HS-5 (cell line): ENCODE data around the gene RND3.

Source experiments
- DNase-seq: peaks from one replicate; pipeline ENCODE4 v3.0.0-alpha.2; 2012; ENCODE audit warnings: low read depth

The RND3 gene

GRCh38 chr2:150491943-150492342, 4.5 kb upstream of the RND3 start:
- DNase-seq, result no peak

GRCh38 chr2:150491430-150491829, 4.0 kb upstream of the RND3 start:
- no peak for DNase-seq

DNA sequence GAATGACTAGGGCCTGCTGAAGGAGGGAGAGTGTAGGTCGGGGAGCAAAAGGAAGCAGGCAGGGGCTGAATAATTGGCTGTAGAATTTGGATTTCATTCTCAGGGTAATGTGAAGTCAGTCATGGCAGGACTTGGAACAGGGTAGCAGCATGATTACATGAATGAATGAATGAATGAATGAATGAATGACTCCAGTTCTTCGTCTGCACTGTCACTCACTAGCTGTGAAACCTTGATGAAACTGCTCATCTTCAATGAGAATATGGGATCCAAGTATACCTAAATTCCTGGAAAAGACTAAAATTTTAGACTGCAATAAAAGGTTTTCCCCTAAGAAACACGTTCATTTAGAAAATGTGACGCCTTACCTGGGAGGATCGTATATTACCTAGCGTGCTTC, 3.0 kb upstream of the RND3 start:
- DNase-seq, result no peak

DNA sequence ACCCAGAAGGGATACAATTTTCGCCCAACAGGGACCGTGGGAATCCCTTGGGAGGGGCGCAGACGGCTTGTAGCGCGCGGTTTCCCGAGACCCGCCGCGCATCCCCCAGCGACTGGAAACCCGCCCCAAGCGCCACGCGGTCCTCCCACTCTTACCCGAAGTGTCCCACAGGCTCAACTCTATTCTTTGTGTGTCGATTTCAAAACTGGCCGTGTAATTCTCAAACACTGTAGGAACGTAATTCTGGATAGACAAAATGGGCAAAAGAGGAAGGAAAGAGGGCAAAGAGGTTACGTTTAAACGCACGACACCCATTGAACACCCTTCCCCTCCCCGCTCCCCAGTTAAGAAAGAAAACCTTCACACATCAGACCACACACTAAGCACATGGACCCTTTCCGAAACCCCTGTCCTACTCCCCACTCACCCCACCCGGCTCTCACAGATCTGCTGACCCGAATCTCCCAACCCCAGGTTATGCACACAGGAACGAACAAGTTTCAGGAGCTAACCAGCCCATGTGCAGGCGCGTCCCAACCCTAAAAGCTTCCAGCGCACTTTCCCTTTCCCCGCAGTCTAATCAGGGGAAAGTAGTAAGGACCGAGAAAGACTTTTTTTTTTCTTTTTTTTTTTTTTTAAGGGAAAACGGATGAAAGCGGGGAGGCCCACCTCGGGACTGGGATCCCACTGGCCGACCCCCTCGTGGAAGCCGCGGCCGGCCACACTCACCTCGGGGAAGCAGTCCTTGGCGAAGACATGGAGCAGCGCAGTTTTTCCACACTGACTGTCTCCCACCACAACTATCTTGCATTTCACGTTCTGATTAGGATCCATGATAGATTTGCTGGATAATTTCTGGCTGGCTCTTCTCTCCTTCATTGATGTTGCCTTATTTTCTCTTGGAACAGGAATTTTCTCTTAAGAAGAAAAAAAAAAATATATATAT, 655 bp downstream of the RND3 start:
- no peak for DNase-seq

- no peak for DNase-seq
These were observed 1.5 kb downstream of the RND3 start for GRCh38 chr2:150485871-150486538.

DNA sequence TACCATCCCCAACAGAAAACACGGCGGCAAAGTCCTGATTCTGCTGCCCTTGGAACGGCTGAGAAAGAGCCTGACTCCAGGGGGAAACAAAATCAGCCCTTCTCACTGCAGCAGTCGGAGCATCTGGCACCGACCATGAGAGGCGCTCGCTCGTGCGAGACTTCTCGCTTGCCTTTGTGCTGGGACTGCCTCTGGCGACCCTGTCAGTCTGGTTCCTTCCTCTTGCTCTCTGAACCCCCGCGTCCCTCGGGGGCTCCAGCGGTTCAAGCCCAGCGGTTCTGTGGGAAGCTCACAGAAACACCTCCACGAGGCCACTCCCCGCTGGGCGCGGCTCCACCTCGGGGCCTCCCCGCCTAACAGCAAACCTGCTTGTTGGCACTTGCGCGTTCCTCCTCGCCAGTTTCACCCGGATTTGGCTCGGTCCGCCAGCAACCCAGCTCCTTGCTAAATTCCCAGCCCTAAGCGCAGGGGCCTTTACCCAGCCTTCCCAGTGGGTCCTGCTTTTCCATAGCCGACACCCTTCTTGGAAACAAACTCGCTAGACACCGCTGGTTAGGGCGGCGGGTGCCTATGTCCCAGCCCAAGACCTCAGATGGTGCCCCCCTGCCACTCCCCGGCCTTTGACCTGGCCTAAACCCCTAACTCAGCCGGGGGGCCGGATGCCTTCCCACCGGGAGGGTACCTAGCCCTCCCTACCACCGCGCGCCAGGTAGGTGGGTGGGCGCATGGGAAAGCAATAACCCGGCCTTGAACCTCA, 2.2 kb downstream of the RND3 start:
- no peak for DNase-seq

- DNase-seq, result no peak
These were observed 2.9 kb downstream of the RND3 start for GRCh38 chr2:150484461-150485021.

GRCh38 chr2:150484006-150484405, 3.5 kb downstream of the RND3 start:
- no peak for DNase-seq

- no peak for DNase-seq
These were observed 3.9 kb downstream of the RND3 start for GRCh38 chr2:150483532-150483931.

- DNase-seq, result no peak
These were observed 4.6 kb downstream of the RND3 start for GRCh38 chr2:150482667-150483400.

DNA sequence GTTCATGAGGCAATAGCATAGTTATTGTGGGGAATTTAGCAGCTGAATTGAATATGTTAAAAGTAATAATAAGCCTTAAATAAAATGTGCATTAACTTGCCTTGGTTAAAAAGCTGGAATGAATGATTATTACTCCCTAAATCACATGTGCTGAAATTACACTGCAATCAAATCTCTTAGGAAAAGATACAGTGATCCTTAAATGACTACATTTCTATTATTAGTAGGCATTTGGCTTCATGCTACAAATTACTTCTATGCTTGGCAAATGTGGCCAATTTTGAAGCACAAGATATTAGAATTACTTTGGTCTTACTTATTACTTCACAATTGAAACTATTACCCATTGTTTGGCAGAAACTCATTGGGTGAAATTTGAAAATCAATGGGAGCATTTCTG, 5.4 kb downstream of the RND3 start:
- DNase-seq, result no peak

DNA sequence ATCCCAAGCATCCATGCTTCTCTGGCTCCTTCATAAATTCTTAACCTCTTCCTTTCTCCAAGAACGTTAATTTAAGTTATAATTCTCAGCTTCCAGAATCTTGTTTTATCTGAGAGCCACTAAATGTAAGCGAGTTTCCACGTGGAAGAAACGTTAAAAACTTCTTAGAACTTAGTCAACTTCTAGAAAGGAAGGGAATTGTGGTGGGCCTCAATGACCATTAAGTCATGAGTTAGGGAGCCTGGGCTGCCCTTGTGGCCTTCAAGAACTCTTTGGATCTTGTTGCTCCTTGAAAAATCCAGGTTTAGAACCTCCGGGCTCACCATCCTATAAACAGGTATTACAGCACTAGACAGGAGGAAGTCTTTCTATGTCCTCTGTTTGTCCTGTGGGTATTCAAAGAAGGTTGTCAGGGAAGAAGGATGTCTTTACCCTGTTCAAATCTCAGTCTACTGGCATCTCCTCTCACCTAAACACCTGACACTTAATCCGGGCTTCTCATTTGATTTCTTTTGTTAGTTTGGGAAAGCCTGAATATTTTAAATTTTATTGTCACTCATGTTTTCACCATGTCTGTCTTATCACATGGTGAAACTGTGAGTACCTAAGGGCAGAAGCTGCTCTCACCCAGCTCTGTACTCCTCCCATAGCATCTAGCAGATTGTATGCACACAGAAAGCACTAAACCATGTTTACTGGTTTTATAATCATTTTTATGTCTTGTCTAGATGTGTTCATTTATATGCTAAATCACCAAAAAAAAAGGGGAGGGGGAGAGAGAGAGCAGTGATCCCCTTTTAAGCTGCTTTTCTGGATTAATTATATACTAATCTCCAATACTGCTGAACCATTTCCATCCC, 6.3 kb downstream of the RND3 start:
- no peak for DNase-seq

DNA sequence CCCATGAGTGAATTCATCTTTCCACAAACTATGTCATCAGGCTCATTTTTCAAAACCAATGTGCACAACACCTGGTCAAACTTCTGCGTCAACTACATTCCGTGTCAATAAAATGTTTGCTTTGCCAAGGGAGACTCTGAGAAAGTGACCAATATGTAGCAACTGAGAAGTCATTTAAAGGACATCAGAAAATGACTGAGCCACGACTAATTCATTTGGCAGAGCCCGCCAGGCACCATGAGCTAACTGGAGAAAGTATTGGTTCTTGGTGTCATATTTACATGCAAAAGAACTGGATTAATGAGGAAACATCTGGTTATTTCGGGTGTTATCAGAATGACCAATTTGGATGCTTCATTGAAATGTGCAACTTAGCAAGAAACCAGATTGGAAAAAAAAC, 7.2 kb downstream of the RND3 start:
- DNase-seq, result no peak

GRCh38 chr2:150479075-150479915, 8.2 kb downstream of the RND3 start:
- no peak for DNase-seq

GRCh38 chr2:150478200-150478974, 9.1 kb downstream of the RND3 start:
- no peak for DNase-seq

DNA sequence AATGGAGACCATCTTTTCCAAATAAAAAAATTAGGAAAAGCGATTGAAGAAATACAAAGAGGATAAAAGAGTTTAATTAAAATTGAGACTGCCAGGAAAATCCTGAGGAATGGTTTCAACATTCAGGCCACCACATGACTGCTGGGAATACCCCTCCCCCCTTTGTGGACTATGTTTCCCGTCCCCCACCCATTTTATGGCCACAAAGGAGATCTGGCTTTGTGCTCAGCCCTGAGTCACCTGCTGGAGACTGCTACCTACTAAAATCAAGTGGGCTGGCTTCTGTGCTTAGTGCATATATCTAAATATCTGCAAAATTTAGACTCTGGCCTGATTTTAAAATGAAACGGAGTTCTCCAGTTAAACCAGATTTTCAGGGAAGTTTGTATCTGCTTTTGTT, 10.1 kb downstream of the RND3 start:
- no peak for DNase-seq

- no peak for DNase-seq
These were observed 10.6 kb downstream of the RND3 start for GRCh38 chr2:150476809-150477302.

GRCh38 chr2:150476286-150476685, 11.2 kb downstream of the RND3 start:
- no peak for DNase-seq
